ENCODE results near the gene RABEP1. TPM values are rescaled to one million over a fixed set of nuclear protein-coding genes. Genes with fewer than 3 reads are reported as not detected.

Gene RABEP1
- total RNA-seq, 1 donor from 2014 or later = 33.4 TPM

GRCh38 chr17:5329784-5330557, 47.9 kb downstream of the RABEP1 start:
- intact Hi-C loops (cut with DNase I) = loop anchor here (10.0 kb wide), 1 partner anchor 85 kb away; no protein-coding TSS in a partner anchor
- Histone ChIP-seq H3K27ac (no peak overlapping the region), H3K9me3 (no peaks in the 10 kb centered on the region), H3K36me3 (peaks cover 0 to 20% of the 10 kb centered on the region in 2 donors), H3K4me3 (no peak overlapping the region), H3K4me1 (no peaks in the 10 kb centered on the region), H3K27me3 (no peaks in the 10 kb centered on the region)
- DNase-seq (ENCODE audit: extremely low spot score in 2 of 2) = no peak
- TF ChIP-seq POLR2AphosphoS5 (IDR thresholded peaks at IDR 0.05; ENCODE audit: insufficient read depth in 1 of 2, low read depth in 1 of 2) (no peak), POLR2A (IDR thresholded peaks at IDR 0.05) (no peak), CTCF (IDR thresholded peaks at IDR 0.05) (no peak)

- intact Hi-C loops (cut with DNase I) = loop anchor here (10.0 kb wide), 1 partner anchor 86 kb away; no protein-coding TSS in a partner anchor
- no peak for DNase-seq (ENCODE audit: extremely low spot score in 2 of 2)
- TF ChIP-seq POLR2A (IDR thresholded peaks at IDR 0.05) (no peak), POLR2AphosphoS5 (IDR thresholded peaks at IDR 0.05; ENCODE audit: insufficient read depth in 1 of 2, low read depth in 1 of 2) (no peak), CTCF (IDR thresholded peaks at IDR 0.05) (no peak)
- Histone ChIP-seq H3K4me1 (no peaks in the 10 kb centered on the region), H3K9me3 (no peaks in the 10 kb centered on the region), H3K27me3 (no peaks in the 10 kb centered on the region), H3K4me3 (no peak overlapping the region), H3K36me3 (peaks cover 0 to 20% of the 10 kb centered on the region in 2 donors), H3K27ac (no peak overlapping the region)
These were observed 48.9 kb downstream of the RABEP1 start for GRCh38 chr17:5330981-5331380.

- intact Hi-C loops (cut with DNase I) = loop anchor here (10.0 kb wide), 1 partner anchor 87 kb away; no protein-coding TSS in a partner anchor
- Histone ChIP-seq H3K9me3 (no peaks in the 10 kb centered on the region), H3K4me3 (no peak overlapping the region), H3K4me1 (no peaks in the 10 kb centered on the region), H3K27ac (no peak overlapping the region), H3K36me3 (peaks cover 0 to 20% of the 10 kb centered on the region in 2 donors), H3K27me3 (no peaks in the 10 kb centered on the region)
- TF ChIP-seq POLR2A (IDR thresholded peaks at IDR 0.05) (no peak), CTCF (IDR thresholded peaks at IDR 0.05) (no peak), POLR2AphosphoS5 (IDR thresholded peaks at IDR 0.05; ENCODE audit: insufficient read depth in 1 of 2, low read depth in 1 of 2) (no peak)
- DNase-seq (ENCODE audit: extremely low spot score in 2 of 2) = no peak
These were observed 49.4 kb downstream of the RABEP1 start for GRCh38 chr17:5331506-5331905.

DNA sequence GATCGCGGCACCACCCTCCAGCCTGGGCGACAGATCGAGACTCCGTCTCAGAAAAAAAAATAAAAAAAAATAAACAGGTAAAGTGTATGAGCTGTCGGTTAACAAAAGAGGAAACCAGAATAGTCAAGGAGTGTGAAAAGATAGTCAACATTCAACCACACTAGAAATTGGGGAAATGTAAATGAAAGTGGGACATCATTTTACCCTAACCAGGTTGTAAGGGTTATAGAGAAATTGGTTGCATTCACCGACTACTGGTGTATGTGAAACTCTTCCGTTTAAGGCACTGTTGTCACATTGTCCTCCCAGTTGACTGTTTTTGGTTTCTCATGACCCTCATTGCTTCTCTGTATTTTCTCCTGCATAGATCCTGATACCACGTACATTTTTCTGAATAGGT, 62.8 kb downstream of the RABEP1 start:
- Histone ChIP-seq H3K9me3 (no peaks in the 10 kb centered on the region), H3K27me3 (no peaks in the 10 kb centered on the region), H3K36me3 (peaks cover 0 to 27% of the 10 kb centered on the region in 2 donors), H3K4me1 (no peaks in the 10 kb centered on the region), H3K27ac (no peak overlapping the region), H3K4me3 (no peak overlapping the region)
- no peak for DNase-seq (ENCODE audit: extremely low spot score in 2 of 2)
- intact Hi-C loops (cut with DNase I) = no loop called here
- TF ChIP-seq POLR2AphosphoS5 (IDR thresholded peaks at IDR 0.05; ENCODE audit: insufficient read depth in 1 of 2, low read depth in 1 of 2) = no peak
- TF ChIP-seq CTCF (IDR thresholded peaks at IDR 0.05) = no peak
- TF ChIP-seq POLR2A (IDR thresholded peaks at IDR 0.05) = no peak

DNA sequence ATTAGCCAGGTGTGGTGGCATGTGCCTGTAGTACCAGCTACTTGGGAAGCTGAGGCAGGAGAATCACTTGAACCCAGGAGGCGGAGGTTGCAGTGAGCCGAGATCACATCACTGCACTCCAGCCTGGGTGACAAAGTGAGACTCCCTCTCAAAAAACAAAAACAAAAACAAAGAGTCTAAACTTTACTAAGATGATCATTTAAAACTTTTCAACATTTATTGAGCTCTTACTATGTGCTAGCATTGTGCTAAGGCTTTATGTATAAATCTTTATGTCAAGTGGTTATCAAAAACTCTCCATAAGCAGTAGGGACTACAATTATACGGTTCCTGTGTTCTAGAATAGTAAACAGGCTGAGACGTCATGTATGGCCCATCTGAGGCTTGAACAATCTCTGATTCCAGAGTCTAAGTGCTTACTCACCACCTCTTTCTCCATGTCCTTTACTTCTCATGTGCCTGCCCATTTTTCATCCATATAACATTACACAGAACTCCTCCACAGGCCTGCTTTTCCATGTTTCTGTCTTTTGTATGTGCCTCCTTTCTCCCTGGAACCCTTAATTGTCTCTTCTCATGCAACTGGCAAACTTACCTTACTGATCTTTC, 70.7 kb downstream of the RABEP1 start:
- H3K4me3 ChIP-seq = no peak overlapping the region

More for the DNA sequence above, 70.7 kb downstream of the RABEP1 start:
- H3K9me3 ChIP-seq = no peaks in the 10 kb centered on the region
- no peaks in the 10 kb centered on the region for H3K4me1 ChIP-seq
- intact Hi-C loops (cut with DNase I) = no loop called here
- TF ChIP-seq CTCF (IDR thresholded peaks at IDR 0.05) (no peak), POLR2A (IDR thresholded peaks at IDR 0.05) (no peak), POLR2AphosphoS5 (IDR thresholded peaks at IDR 0.05; ENCODE audit: insufficient read depth in 1 of 2, low read depth in 1 of 2) (no peak)
- no peak for DNase-seq (ENCODE audit: extremely low spot score in 2 of 2)
- no peaks in the 10 kb centered on the region for H3K27me3 ChIP-seq
- H3K36me3 ChIP-seq = peaks cover 5 to 68% of the 10 kb centered on the region in 2 donors
- H3K27ac ChIP-seq = no peak overlapping the region
